IMR-90 (cell line): Measurements from ENCODE around the gene RASGRP4. TPM values are rescaled to one million over a fixed set of nuclear protein-coding genes. Genes with fewer than 3 reads are reported as not detected.

Experiments used
- ATAC-seq: fragments of 200-7000 bp; cut with Tn5 transposase; 2 replicates; pipeline ENCODE4 v1.9.1; 2020; ENCODE audit warnings: low read depth, mild to moderate bottlenecking, moderate library complexity
- BruUV-seq: library from RNA; stranded (reverse); fragments of 400-500 nt; replicated peaks from 2 replicates; lab custom pipeline; 2021; lab: Mats Ljungman, UMichigan
- CTCF ChIA-PET: fragments of 300-600 bp; formaldehyde crosslinking; extraction: SDS; loops from one replicate; lab custom pipeline; 2021; ENCODE audit warnings: antibody characterized with exemption; lab: Yijun Ruan, JAX
- POLR2A ChIA-PET: fragments of 300-600 bp; sonication (Branson Sonifier 250); formaldehyde crosslinking; loops from one replicate; lab custom pipeline; 2022; ENCODE audit warnings: antibody characterized with exemption; ENCODE audit not compliant: unreplicated experiment; lab: Charles Lee
- DNase-seq: peaks from one replicate; pipeline ENCODE4 v3.0.0; 2013
- H2AFZ ChIP-seq: replicated peaks from 2 replicates; pipeline ENCODE3; 2013; ENCODE audit warnings: low read length, mild to moderate bottlenecking; ENCODE audit not compliant: poor library complexity
- H2AK5ac ChIP-seq: 2 replicates; pipeline ENCODE4 v1.6.1; 2013; ENCODE audit warnings: low read depth, low read length, inconsistent platforms
- H2AK9ac ChIP-seq: replicated peaks from 2 replicates; pipeline ENCODE3; 2013; ENCODE audit warnings: mild to moderate bottlenecking, low read depth, low read length, moderate library complexity; ENCODE audit not compliant: poor library complexity
- H2BK120ac ChIP-seq: 2 replicates; pipeline ENCODE4 v1.6.1; 2013; ENCODE audit warnings: low read depth, low read length, inconsistent platforms
- H2BK15ac ChIP-seq: 3 replicates; pipeline ENCODE4 v1.6.1; 2013; ENCODE audit warnings: low read depth, low read length, inconsistent platforms
- H2BK20ac ChIP-seq: 2 replicates; pipeline ENCODE4 v1.6.1; 2013; ENCODE audit warnings: low read depth, mild to moderate bottlenecking, inconsistent platforms, low read length, moderate library complexity
- H2BK5ac ChIP-seq: 2 replicates; pipeline ENCODE4 v1.6.1; 2013; ENCODE audit warnings: mild to moderate bottlenecking, low read depth, low read length, inconsistent platforms; ENCODE audit not compliant: poor library complexity, severe bottlenecking
- H3K14ac ChIP-seq: replicated peaks from 2 replicates; pipeline ENCODE4 v1.6.1; 2013; ENCODE audit warnings: low read depth, low read length, inconsistent platforms
- H3K18ac ChIP-seq: 2 replicates; pipeline ENCODE4 v1.6.1; 2013; ENCODE audit warnings: low read depth, low read length, control low read depth
- H3K23ac ChIP-seq: 2 replicates; pipeline ENCODE4 v1.6.1; 2013; ENCODE audit warnings: low read depth, low read length, inconsistent platforms
- H3K27ac ChIP-seq: 2 replicates; pipeline ENCODE4 v1.5.1; 2013; ENCODE audit warnings: mild to moderate bottlenecking, control low read depth, low read length; ENCODE audit not compliant: insufficient read depth
- H3K27me3 ChIP-seq: 2 replicates; pipeline ENCODE4 v1.6.1; 2013; ENCODE audit warnings: low read length; ENCODE audit not compliant: control insufficient read depth, insufficient read depth
- H3K36me3 ChIP-seq: 2 replicates; pipeline ENCODE4 v1.6.1; 2013; ENCODE audit warnings: low read length, mixed read lengths; ENCODE audit not compliant: control insufficient read depth, insufficient read depth
- H3K4ac ChIP-seq: 2 replicates; pipeline ENCODE4 v1.6.1; 2013; ENCODE audit warnings: low read depth, low read length, inconsistent platforms
- H3K4me1 ChIP-seq: 2 replicates; pipeline ENCODE4 v1.6.1; 2013; ENCODE audit warnings: low read length, mixed read lengths; ENCODE audit not compliant: control insufficient read depth, insufficient read depth
- H3K4me2 ChIP-seq: 2 replicates; pipeline ENCODE4 v1.6.1; 2013; ENCODE audit warnings: low read depth, mild to moderate bottlenecking, control low read depth, low read length, moderate library complexity
- H3K4me3 ChIP-seq: 2 replicates; pipeline ENCODE4 v1.5.1; 2013; ENCODE audit warnings: low read depth, mild to moderate bottlenecking, control low read depth, low read length, moderate library complexity; ENCODE audit not compliant: insufficient read depth
- H3K56ac ChIP-seq: 2 replicates; pipeline ENCODE4 v1.6.1; 2013; ENCODE audit warnings: low read length, inconsistent platforms; ENCODE audit not compliant: insufficient read depth; ENCODE audit errors: extremely low read depth
- H3K79me1 ChIP-seq, 2 experiments: 2 replicates each; pipeline ENCODE4 v1.6.1; 2013; ENCODE audit warnings: low read length in 2 of 2, inconsistent platforms in 1 of 2, low read depth in 1 of 2
- H3K9ac ChIP-seq: 2 replicates; pipeline ENCODE4 v1.6.1; 2013; ENCODE audit warnings: low read depth, low read length, control low read depth
- H3K9me1 ChIP-seq: 2 replicates; pipeline ENCODE4 v1.6.1; 2013; ENCODE audit warnings: low read length, inconsistent platforms; ENCODE audit not compliant: insufficient read depth
- H3K9me3 ChIP-seq: 2 replicates; pipeline ENCODE4 v1.6.1; 2013; ENCODE audit warnings: low read length; ENCODE audit not compliant: control insufficient read depth, insufficient read depth
- H4K20me1 ChIP-seq: 2 replicates; pipeline ENCODE4 v1.6.1; 2013; ENCODE audit warnings: low read length, inconsistent platforms; ENCODE audit not compliant: insufficient read depth
- H4K5ac ChIP-seq: 2 replicates; pipeline ENCODE4 v1.6.1; 2013; ENCODE audit warnings: mild to moderate bottlenecking, low read depth, low read length, control low read depth
- H4K8ac ChIP-seq, 2 experiments: 2 replicates each; pipeline ENCODE4 v1.6.1; 2013; ENCODE audit warnings: low read depth in 2 of 2, low read length in 2 of 2, control low read depth in 1 of 2, inconsistent platforms in 1 of 2
- H4K91ac ChIP-seq: 2 replicates; pipeline ENCODE4 v1.6.1; 2013; ENCODE audit warnings: low read depth, low read length, inconsistent platforms; ENCODE audit not compliant: insufficient read depth
- BHLHE40 ChIP-seq: fragments of 150-350 bp; IDR thresholded peaks from 2 replicates; pipeline ENCODE4 v1.6.1; 2016; ENCODE audit warnings: mild to moderate bottlenecking, low read depth, low read length
- CEBPB ChIP-seq: IDR thresholded peaks from 2 replicates; pipeline ENCODE4 v1.6.1; 2012; ENCODE audit warnings: low read depth, low read length, improper control_type of control experiment
- CHD1 ChIP-seq: IDR thresholded peaks from 2 replicates; pipeline ENCODE4 v1.6.1; 2012; ENCODE audit warnings: low read depth, low read length, improper control_type of control experiment
- FOS ChIP-seq: fragments of 150-350 bp; IDR thresholded peaks from 2 replicates; pipeline ENCODE4 v1.6.1; 2016; ENCODE audit warnings: low read depth, low read length
- MAFK ChIP-seq: IDR thresholded peaks from 2 replicates; pipeline ENCODE4 v1.6.1; 2012; ENCODE audit warnings: low read depth, low read length, improper control_type of control experiment
- MAZ ChIP-seq: IDR thresholded peaks from 2 replicates; pipeline ENCODE4 v1.6.1; 2012; ENCODE audit warnings: low read depth, mild to moderate bottlenecking, low read length, improper control_type of control experiment, moderate library complexity, borderline replicate concordance
- MXI1 ChIP-seq: IDR thresholded peaks from 2 replicates; pipeline ENCODE4 v1.6.1; 2012; ENCODE audit warnings: low read depth, mild to moderate bottlenecking, low read length, moderate library complexity, borderline replicate concordance
- NFE2L2 ChIP-seq: fragments of 150-350 bp; IDR thresholded peaks from 2 replicates; pipeline ENCODE4 v1.6.1; 2016; ENCODE audit warnings: low read depth, mild to moderate bottlenecking, low read length
- POLR2A ChIP-seq: IDR thresholded peaks from 2 replicates; pipeline ENCODE4 v1.6.1; 2012; ENCODE audit warnings: mild to moderate bottlenecking, low read depth, low read length
- RAD21 ChIP-seq: IDR thresholded peaks from 2 replicates; pipeline ENCODE4 v1.6.1; 2012; ENCODE audit warnings: low read length, improper control_type of control experiment
- RCOR1 ChIP-seq: IDR thresholded peaks from 2 replicates; pipeline ENCODE4 v1.6.1; 2012; ENCODE audit warnings: mild to moderate bottlenecking, low read length, improper control_type of control experiment; ENCODE audit not compliant: insufficient replicate concordance
- RFX5 ChIP-seq: IDR thresholded peaks from 2 replicates; pipeline ENCODE4 v1.8.0; 2012; ENCODE audit warnings: low read depth, mild to moderate bottlenecking, low read length, moderate library complexity
- SMC3 ChIP-seq: fragments of 150-350 bp; IDR thresholded peaks from 2 replicates; pipeline ENCODE4 v1.6.1; 2016; ENCODE audit warnings: low read depth, mild to moderate bottlenecking, antibody characterized with exemption, low read length, moderate library complexity
- WGBS, 2 experiments: methylation state at CpG; one replicate each; pipeline versions ENCODE4 v1.1.5 to v1.1.7; 2013; ENCODE audit warnings: missing lambda C conversion rate in 2 of 2; ENCODE audit not compliant: insufficient read length in 1 of 2; ENCODE audit errors: extremely low coverage in 2 of 2; 5-methylcytosine and 5-hydroxymethylcytosine counted together
- dilution Hi-C: fragments of 300-500 bp; cut with HindIII; formaldehyde crosslinking; loops from one replicate; pipeline ENCODE4 v1.14.3; 2018; ENCODE audit warnings: low sequenced_read_pairs; ENCODE audit not compliant: unreplicated experiment
- in situ Hi-C: fragments of 300-500 bp; cut with MboI; formaldehyde crosslinking; loops from 3 replicates; pipeline ENCODE4 v1.14.3; 2019; ENCODE audit warnings: low sequenced_read_pairs, inconsistent platforms, mixed read lengths
- intact Hi-C: fragments of 100-400 bp; cut with micrococcal nuclease; formaldehyde crosslinking; loops from 2 replicates; pipeline ENCODE4 v1.10.0; 2022
- polyA plus RNA-seq, 3 experiments: library from polyadenylated mRNA; depleted of rRNA; stranded (reverse); fragments of >200 nt; gene quantifications; 2 replicates each; pipeline ENCODE4 v1.2.3, GENCODE V29; 2012; ENCODE audit warnings: low replicate concordance in 1 of 3
- total RNA-seq: library from RNA; depleted of rRNA; stranded (reverse); fragments of >200 nt; gene quantifications from 2 replicates; pipeline ENCODE4 v1.2.3, GENCODE V29; 2012
- TF ChIP-seq, protein P1 (sequence below): fragments of 150-350 bp; IDR thresholded peaks from 2 replicates; pipeline ENCODE4 v1.6.1; 2017; ENCODE audit warnings: mild to moderate bottlenecking, antibody characterized with exemption, low read length, low read depth
- TF ChIP-seq, protein P2 (sequence below): conservative IDR thresholded peaks from 2 replicates; pipeline ENCODE4 v1.5.1; 2012; ENCODE audit warnings: mild to moderate bottlenecking, low read depth, low read length, improper control_type of control experiment
- TF ChIP-seq, protein P3 (sequence below): fragments of 150-350 bp; IDR thresholded peaks from 2 replicates; pipeline ENCODE4 v1.6.1; 2016; ENCODE audit warnings: low read depth, mild to moderate bottlenecking, low read length, moderate library complexity, borderline replicate concordance

RASGRP4 gene
- total and polyA plus RNA-seq, 2 of the 4 experiments (the other 2 are of a cell fraction) = not detected

DNA sequence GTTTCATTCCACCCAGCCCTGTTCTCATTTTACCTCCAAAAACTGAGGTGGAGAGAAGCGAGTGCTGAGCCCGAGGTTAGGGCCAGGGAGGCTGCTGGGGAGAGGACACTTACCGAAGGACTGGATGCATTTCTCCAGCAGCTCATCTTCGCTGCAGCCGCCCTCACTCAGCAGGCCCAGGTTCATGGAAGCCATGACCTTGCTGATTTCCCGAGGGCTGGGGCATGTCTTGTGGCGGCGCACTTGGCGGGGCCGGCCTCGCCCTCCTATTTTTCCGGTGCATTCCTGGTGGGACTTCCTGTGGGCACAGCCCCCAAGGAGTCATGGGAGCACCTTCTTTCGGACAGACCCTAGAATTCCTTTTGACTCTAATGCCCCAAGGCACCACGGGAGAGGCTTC is 4.2 kb downstream of the RASGRP4 start:
- POLR2A ChIA-PET = no interaction called here
- DNase-seq = no peak
- intact Hi-C loops (no loop called here), dilution Hi-C loops (no loop called here), in situ Hi-C loops (loop anchor here (25.0 kb wide), 1 partner anchor 515 kb away; the partner anchor contains the start of genes MRPS12 and SARS2)
- no TSS peak for BruUV-seq
- Histone ChIP-seq H4K8ac (no peak overlapping the region), H3K36me3 (no peaks in the 10 kb centered on the region), H4K91ac (no peak overlapping the region), H3K27ac (no peak overlapping the region), H2BK120ac (no peak overlapping the region), H2BK20ac (no peak overlapping the region), H3K9ac (no peak overlapping the region), H3K4me3 (no peak overlapping the region), H4K5ac (no peak overlapping the region), H3K9me3 (no peaks in the 10 kb centered on the region), H2AK9ac (no peak overlapping the region), H3K4ac (no peak overlapping the region), H3K4me1 (no peaks in the 10 kb centered on the region), H2AFZ (no peak overlapping the region), H3K23ac (no peak overlapping the region), H3K27me3 (peaks cover 44% of the 10 kb centered on the region), H2BK5ac (no peak overlapping the region), H4K20me1 (no peaks in the 10 kb centered on the region), H3K9me1 (peaks cover 4% of the 10 kb centered on the region; the same call in 1 of the 2 replicates), H2BK15ac (no peak overlapping the region), H3K18ac (no peak overlapping the region), H3K14ac (no peak overlapping the region), H2AK5ac (no peak overlapping the region), H3K56ac (no peak overlapping the region), H3K4me2 (no peak overlapping the region), H3K79me1 (no peaks in the 10 kb centered on the region)
- WGBS, 2 experiments = 84% methylated on average over 10 of the region's 14 CpGs; no CpG with 5 or more reads in 1 of the 2 experiments
- ATAC-seq = no peak
- CTCF ChIA-PET = no interaction called here
- no peak for TF ChIP-seq CHD1
- no peak for TF ChIP-seq BHLHE40
- no peak for TF ChIP-seq RFX5
- TF ChIP-seq FOS = no peak
- TF ChIP-seq, protein P1, sequence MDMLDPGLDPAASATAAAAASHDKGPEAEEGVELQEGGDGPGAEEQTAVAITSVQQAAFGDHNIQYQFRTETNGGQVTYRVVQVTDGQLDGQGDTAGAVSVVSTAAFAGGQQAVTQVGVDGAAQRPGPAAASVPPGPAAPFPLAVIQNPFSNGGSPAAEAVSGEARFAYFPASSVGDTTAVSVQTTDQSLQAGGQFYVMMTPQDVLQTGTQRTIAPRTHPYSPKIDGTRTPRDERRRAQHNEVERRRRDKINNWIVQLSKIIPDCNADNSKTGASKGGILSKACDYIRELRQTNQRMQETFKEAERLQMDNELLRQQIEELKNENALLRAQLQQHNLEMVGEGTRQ = no peak
- TF ChIP-seq RCOR1 = no peak
- no peak for TF ChIP-seq SMC3
- no peak for TF ChIP-seq POLR2A
- TF ChIP-seq, protein P2, sequence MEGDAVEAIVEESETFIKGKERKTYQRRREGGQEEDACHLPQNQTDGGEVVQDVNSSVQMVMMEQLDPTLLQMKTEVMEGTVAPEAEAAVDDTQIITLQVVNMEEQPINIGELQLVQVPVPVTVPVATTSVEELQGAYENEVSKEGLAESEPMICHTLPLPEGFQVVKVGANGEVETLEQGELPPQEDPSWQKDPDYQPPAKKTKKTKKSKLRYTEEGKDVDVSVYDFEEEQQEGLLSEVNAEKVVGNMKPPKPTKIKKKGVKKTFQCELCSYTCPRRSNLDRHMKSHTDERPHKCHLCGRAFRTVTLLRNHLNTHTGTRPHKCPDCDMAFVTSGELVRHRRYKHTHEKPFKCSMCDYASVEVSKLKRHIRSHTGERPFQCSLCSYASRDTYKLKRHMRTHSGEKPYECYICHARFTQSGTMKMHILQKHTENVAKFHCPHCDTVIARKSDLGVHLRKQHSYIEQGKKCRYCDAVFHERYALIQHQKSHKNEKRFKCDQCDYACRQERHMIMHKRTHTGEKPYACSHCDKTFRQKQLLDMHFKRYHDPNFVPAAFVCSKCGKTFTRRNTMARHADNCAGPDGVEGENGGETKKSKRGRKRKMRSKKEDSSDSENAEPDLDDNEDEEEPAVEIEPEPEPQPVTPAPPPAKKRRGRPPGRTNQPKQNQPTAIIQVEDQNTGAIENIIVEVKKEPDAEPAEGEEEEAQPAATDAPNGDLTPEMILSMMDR = no peak
- TF ChIP-seq RAD21 = no peak
- no peak for TF ChIP-seq MAFK
- no peak for TF ChIP-seq CEBPB
- no peak for TF ChIP-seq MXI1
- TF ChIP-seq, protein P3, sequence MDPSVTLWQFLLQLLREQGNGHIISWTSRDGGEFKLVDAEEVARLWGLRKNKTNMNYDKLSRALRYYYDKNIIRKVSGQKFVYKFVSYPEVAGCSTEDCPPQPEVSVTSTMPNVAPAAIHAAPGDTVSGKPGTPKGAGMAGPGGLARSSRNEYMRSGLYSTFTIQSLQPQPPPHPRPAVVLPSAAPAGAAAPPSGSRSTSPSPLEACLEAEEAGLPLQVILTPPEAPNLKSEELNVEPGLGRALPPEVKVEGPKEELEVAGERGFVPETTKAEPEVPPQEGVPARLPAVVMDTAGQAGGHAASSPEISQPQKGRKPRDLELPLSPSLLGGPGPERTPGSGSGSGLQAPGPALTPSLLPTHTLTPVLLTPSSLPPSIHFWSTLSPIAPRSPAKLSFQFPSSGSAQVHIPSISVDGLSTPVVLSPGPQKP = no peak
- no peak for TF ChIP-seq MAZ
- no peak for TF ChIP-seq NFE2L2
